ENCODE measurements around the gene SETD7.

DNA sequence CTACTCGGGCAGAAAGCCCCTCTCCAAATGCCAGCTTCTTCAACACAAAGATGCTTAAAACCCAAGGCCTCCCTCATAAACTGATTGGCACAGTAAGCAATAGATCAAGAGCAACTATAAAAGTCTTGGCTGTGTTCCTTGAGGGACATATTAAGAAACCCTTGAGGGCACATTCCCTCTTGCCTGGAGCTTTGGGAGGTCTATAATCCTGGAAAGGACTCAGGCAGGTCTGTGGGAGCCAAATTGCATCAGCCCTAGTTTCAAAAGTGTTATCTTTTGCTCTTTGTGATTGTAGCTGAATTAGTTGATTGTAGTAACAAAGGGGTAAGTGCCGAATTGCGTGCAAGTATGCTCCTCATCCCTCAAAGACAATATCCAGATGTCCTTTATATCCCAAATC lies 18.6 kb upstream of the SETD7 start:
- TF ChIP-seq, protein P1, sequence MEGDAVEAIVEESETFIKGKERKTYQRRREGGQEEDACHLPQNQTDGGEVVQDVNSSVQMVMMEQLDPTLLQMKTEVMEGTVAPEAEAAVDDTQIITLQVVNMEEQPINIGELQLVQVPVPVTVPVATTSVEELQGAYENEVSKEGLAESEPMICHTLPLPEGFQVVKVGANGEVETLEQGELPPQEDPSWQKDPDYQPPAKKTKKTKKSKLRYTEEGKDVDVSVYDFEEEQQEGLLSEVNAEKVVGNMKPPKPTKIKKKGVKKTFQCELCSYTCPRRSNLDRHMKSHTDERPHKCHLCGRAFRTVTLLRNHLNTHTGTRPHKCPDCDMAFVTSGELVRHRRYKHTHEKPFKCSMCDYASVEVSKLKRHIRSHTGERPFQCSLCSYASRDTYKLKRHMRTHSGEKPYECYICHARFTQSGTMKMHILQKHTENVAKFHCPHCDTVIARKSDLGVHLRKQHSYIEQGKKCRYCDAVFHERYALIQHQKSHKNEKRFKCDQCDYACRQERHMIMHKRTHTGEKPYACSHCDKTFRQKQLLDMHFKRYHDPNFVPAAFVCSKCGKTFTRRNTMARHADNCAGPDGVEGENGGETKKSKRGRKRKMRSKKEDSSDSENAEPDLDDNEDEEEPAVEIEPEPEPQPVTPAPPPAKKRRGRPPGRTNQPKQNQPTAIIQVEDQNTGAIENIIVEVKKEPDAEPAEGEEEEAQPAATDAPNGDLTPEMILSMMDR (IDR thresholded peaks at IDR 0.05; ENCODE audit: low read length), result no peak
- TF ChIP-seq EZH2phosphoT487 (IDR thresholded peaks at IDR 0.05; ENCODE audit: low read length) (no peak), EZH2 (optimal IDR thresholded peaks at IDR 0.05; ENCODE audit: low read depth, low read length) (no peak)

Data from MM.1S (cell line).